GM10266 (cell line): ENCODE data around the gene GPAT2.
"Not testable (repeated sequence)": the region's sequence is repeated elsewhere in the genome, so short reads cannot be mapped to it uniquely, and the experiment has no call there.

Source experiments
- DNase-seq: peaks from one replicate; pipeline ENCODE4 v3.0.0; 2012; ENCODE audit errors: extremely low spot score
- CTCF ChIP-seq: IDR thresholded peaks from 2 replicates; pipeline ENCODE4 v1.5.1; 2012; ENCODE audit warnings: mild to moderate bottlenecking, low read depth; ENCODE audit not compliant: control insufficient read depth, insufficient read depth; ENCODE audit errors: missing control alignments

Gene GPAT2

GRCh38 chr2:96065381-96065930 is 30.7 kb upstream of the GPAT2 start:
- no peak for TF ChIP-seq CTCF
- no peak for DNase-seq

GRCh38 chr2:96064760-96065159 is 30.0 kb upstream of the GPAT2 start:
- not testable (repeated sequence) for DNase-seq

- DNase-seq, result not testable (repeated sequence)
Observed at GRCh38 chr2:96064047-96064675, 29.4 kb upstream of the GPAT2 start.

DNA sequence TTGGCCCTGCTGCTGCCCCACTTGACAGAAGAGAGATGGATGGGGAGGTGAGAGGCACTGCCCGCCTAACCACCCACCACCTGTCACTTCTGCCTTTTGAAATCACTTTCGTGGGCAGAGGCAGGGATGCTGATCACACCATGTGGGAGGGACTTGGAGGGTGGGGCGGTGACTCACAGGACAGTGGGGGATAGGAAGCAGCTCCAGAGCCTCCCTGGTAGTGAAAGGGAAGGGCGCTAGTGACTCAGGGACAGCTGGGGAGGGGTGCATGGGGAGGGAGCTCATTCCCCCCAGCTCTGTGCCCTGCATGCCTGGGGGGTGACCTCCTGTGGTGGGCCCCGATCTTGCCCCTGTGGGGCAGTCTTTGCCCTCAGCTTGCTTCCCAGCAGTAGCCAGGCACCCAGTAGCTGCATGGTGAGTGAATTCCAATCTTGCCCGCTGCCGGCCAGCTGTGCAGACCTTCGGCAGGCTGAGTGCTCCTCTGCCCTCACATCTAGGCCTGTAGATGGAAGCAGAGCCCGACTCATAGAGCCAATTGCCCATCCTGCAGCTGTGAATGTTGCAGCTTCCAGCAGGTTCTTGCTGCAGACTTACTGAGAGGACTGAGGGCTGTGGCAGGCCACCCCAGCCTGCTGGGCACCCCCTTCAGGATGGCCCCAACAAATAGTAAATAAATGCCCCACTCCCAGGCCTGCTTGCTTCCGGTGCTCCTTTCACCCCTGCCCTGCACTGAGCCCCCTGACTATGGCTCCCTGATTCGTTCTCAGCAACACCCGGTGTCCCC is 28.6 kb upstream of the GPAT2 start:
- not testable (repeated sequence) for DNase-seq

DNA sequence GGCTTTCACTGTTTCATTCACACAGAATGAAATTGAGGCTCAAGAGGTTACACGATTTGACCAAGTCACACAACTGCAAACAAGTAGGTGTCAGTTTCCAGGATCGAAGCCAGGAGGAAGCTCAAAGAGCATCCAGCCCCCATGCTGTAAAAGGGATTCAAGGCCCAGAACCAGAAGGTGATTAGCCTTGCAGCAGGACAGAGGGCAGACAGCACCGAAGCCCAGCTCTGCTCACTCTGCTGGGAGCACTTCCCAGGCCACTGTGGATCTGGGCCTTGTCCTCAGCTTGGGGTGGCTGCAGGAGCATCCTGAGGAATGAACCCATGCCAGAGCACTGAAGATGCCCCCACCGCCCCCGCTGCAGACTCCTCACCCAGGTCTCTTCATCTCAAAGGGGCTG is 27.8 kb upstream of the GPAT2 start:
- DNase-seq, result not testable (repeated sequence)

GRCh38 chr2:96061901-96062300 is 27.2 kb upstream of the GPAT2 start:
- not testable (repeated sequence) for DNase-seq

GRCh38 chr2:96061197-96061817 is 26.6 kb upstream of the GPAT2 start:
- DNase-seq, result not testable (repeated sequence)

GRCh38 chr2:96060325-96060724 is 25.6 kb upstream of the GPAT2 start:
- DNase-seq, result not testable (repeated sequence)

DNA sequence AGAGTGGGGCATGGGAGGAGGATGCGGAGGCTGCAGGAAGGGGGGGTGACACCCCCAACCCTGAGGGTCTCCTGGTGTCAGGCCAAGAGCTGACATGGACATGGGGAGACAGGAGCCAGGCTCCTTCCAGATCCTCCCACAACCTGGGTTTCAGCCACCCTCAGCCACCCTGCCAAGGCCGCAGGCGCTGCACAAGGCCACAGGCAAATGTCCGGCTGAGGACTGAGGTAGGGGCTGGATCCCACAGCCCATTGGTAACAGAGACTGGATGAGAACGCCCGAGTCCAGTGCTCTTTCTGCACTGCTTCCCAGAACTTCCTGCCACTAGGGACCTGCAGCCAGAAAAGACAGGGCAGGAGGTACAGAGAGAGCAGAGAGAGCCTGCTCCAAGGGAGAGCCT is 24.7 kb upstream of the GPAT2 start:
- not testable (repeated sequence) for DNase-seq

DNA sequence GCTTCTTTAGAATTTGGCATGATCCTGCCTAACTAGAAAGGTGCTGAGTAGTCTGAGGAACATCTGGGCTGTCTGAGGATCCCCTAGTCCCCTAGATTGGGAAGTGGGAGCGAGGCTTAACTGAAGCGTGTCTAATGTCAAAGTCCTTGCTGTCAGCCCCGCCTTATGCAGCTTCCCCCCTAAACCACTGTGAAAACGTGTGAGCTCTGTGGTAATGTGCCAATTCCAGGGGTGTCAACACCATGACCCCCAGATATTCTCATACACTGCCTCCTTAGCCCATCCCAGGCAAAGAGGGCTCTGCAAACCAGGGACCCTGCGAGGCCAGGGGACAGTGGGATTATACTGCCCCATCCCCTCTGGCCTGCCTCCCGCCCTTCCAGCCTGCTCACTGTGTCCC is 21.1 kb upstream of the GPAT2 start:
- DNase-seq, result not testable (repeated sequence)

GRCh38 chr2:96054537-96054936 is 19.8 kb upstream of the GPAT2 start:
- DNase-seq, result not testable (repeated sequence)

- DNase-seq, result not testable (repeated sequence)
Observed at GRCh38 chr2:96053385-96053784, 18.7 kb upstream of the GPAT2 start.

DNA sequence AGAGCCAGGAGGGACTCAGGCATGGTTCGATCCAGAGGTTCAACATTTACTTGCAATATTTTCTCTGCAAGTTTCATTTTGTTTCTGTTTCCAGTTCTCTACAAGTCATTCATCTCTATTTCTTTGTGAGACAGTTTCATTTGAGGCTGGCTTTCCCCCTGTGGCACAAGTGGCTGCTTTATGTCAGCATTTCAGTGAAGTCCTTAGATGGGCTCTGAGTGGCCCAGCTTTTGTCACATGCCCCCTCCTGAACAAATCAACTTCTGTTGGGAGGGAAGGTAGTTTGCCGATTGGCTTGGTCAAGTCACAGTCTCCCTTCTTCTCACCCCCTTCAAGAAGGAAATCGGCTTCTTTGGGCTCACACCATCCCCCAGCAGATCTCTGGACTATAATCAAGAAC is 17.9 kb upstream of the GPAT2 start:
- DNase-seq, result not testable (repeated sequence)

DNA sequence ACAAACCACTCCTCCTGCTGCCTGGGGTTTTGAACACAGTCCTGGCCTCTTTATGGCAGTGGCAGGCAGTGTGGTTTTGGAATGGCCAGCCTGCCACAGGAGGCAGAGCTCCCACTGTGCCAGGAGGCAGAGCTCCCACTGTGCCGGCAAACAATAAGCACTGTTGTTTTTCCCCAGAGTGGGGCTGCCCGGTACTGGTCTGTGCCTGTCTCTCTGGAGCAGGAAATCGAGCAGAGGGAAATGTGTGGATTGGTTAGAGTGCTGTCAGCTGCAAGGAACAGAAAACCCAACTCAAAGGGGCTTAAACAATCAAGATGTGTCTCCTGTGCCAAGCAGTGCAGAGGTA is 15.2 kb upstream of the GPAT2 start:
- DNase-seq, result not testable (repeated sequence)

DNA sequence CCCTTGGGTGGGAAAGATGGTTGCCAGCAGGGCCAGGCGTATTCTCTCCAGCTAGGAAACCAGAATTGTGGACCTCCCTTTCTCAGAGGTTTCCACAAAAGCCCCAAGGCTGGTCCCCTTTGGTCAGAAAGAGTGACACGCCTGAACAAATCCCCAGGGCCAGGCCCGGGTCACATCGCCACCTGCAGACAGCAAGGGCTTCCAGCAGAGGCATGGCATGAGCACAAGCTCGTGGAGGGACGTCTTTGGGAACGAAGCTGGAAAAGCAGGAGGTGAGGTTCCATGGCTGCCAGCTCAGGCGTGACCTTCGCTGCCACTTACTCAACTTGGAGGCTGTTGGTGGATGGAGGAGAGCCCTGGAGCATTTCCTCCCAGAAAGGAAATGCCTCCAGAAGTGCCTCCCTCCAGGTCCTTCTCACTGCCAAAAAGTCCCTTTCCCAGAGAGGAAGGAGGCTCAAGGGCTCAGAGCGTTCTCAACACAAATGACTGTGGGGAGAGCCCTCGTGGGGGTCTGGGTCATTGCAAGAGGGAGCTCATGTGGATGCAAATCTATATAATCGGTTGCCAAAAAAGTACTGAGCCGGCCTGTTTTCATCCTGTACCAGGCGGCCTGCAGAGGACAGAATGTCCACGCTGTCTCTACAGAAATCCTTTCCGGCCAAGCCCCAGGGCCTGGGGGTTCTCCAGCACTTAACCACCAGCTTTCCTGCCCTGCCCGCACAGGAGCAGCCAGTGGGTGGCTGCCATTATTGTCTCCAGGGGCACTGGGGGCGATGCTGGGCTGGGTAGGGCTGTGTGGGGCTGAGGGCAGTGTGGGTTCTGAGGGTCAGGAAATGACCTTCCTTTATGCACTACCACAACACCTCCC is 14.6 kb upstream of the GPAT2 start:
- DNase-seq, result not testable (repeated sequence)

DNA sequence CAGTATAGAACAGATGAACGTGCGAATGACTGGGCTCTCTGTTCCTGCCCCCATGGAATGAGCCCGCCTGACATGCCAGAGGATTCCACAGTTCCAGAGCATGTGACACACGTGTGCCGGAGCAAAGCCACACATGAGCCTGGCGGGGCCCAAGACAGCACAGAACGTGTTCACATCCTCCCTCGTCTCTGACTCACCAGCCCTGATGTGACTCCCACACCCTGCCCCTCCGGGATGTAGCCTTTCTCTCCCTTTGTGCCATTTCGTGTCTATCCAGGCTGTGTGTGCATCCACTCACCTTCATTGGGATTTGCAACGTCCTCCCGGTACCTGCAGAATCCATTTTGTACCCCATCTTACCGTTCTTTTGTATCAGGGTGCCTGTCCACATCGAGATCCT is 838 bp upstream of the GPAT2 start:
- not testable (repeated sequence) for DNase-seq

DNA sequence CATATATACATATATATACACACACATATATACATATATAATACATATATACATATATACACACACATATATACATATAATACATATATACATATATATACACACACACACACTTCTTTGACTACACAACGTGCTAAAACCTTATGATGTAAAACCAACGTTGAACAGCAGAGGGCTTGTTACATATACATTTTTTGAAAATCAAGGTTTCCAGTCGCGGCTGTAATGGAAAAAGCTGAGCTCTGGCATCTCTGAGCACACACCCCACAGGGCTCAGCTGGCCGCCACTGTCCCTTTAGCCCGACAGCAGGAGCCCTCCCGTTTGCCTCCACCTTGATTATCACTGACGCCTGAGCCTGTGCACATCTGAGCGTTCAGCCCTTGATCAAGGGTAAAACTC is 719 bp downstream of the GPAT2 start:
- not testable (repeated sequence) for DNase-seq

- DNase-seq, result not testable (repeated sequence)
Observed at GRCh38 chr2:96027725-96028325, 6.9 kb downstream of the GPAT2 start.

DNA sequence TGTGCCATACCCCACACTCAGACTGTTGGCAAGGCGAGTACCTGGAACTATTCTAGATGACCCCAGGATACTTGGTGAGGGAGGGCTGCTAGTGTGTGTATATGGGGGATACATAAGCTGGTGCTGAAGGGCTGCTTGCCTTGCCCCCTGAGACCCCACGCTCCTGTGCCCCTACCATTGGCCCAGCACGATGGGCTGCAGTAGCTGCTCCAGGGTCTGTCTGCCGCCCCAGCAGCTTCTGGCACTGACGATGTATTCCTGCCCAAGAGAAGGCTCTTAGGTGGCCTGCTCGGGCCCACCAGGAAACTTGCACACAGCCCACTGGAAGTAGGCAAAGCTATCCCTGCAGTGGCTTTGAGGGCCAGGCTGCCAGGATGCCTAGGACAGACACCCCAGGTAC is 9.0 kb downstream of the GPAT2 start:
- not testable (repeated sequence) for DNase-seq
